Testis (tissue), 3 donors: ENCODE measurements around the gene DPP9. TPM values are rescaled to one million over a fixed set of nuclear protein-coding genes. Genes with fewer than 3 reads are reported as not detected.

Experiments used
- DNase-seq: peaks from one replicate; pipeline ENCODE4 v3.0.0-alpha.2; 2019
- H3K27ac ChIP-seq, 2 donors: fragments of 200-600 bp; sonication (generic); one replicate each; pipeline ENCODE4 v1.5.1; 2019
- H3K27me3 ChIP-seq: fragments of 200-600 bp; sonication (generic); one replicate; pipeline ENCODE4 v1.5.1; 2019
- H3K36me3 ChIP-seq: fragments of 200-600 bp; sonication (generic); one replicate; pipeline ENCODE4 v1.5.1; 2017; ENCODE audit warnings: low read depth; ENCODE audit errors: missing control alignments
- H3K4me1 ChIP-seq: fragments of 200-600 bp; sonication (generic); one replicate; pipeline ENCODE4 v1.5.1; 2019
- H3K4me3 ChIP-seq, 2 donors: fragments of 200-600 bp; sonication (generic); one replicate each; pipeline ENCODE4 v1.5.1; 2017 to 2019
- H3K9me3 ChIP-seq: fragments of 200-600 bp; sonication (generic); one replicate; pipeline ENCODE4 v1.5.1; 2017
- CTCF ChIP-seq, 3 experiments: fragments of 450-650 bp in 2 of 3; fragments of 200-600 bp in 1 of 3; sonication (generic) in 1 of 3; IDR thresholded peaks; one replicate each; pipeline ENCODE4 v1.5.1; 2016 to 2019; ENCODE audit warnings: antibody characterized with exemption in 3 of 3, mild to moderate bottlenecking in 2 of 3, moderate library complexity in 1 of 3
- POLR2A ChIP-seq: fragments of 450-650 bp; IDR thresholded peaks from one replicate; pipeline ENCODE4 v1.6.1; 2017; ENCODE audit warnings: antibody characterized with exemption, mild to moderate bottlenecking, moderate library complexity
- WGBS, 2 donors: methylation state at CpG; one replicate each; pipeline ENCODE4 v1.1.5; 2018; 5-methylcytosine and 5-hydroxymethylcytosine counted together
- intact Hi-C: fragments of 100-400 bp; cut with DNase I; formaldehyde crosslinking; loops from one replicate; pipeline ENCODE4 v1.15.1; 2023; ENCODE audit warnings: low total_unique reads
- polyA plus RNA-seq: library from polyadenylated mRNA; stranded (reverse); fragments of 350-450 nt; fragmentation: Illumina TruSeq; extraction: RNeasy Lipid Tissue Mini Kit (QIAGEN cat#74804); gene quantifications from one replicate; pipeline ENCODE4 v1.2.3, GENCODE V29; 2014; ENCODE audit warnings: low read depth, low replicate concordance; ENCODE audit not compliant: insufficient read depth
- total RNA-seq, 2 donors: library from RNA; depleted of rRNA; stranded (reverse); fragments of >200 nt; gene quantifications; one replicate each; pipeline ENCODE4 v1.2.3, GENCODE V29; 2016

Gene DPP9
- total and polyA plus RNA-seq, 3 donors from 2014 or later = 24.6 to 74.2 (median 65.1) TPM

DNA sequence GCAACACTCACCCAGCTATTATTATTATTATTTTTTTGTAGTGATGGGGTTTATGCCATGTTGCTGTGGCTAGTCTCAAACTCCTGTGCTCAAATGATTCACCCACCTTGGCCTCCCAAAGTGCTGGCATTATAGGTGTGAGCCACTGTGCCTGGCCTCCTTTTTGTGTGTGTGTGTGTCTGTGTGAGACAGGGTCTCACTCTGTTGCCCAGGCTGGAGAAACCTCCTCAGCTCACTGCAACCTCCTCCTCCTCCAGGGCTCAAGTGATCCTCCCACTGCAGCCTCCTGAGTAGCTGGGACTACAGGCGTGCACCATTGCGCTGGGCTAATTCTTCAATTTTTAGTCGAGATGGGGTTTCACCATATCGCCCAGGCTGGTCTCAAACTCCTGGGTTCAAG lies 49.9 kb downstream of the DPP9 start:
- Histone ChIP-seq H3K36me3 (no peaks in the 10 kb centered on the region), H3K27me3 (no peaks in the 10 kb centered on the region), H3K4me3 (no peak overlapping the region), H3K4me1 (peaks cover 8% of the 10 kb centered on the region), H3K27ac (no peak overlapping the region), H3K9me3 (no peaks in the 10 kb centered on the region)
- TF ChIP-seq POLR2A = no peak
- no peak for TF ChIP-seq CTCF (IDR thresholded peaks at IDR 0.05)
- intact Hi-C loops = no loop called here
- DNase-seq = no peak
- WGBS, 2 donors = 93 to 94% methylated on average over 4 of the region's 4 CpGs

- H3K4me1 ChIP-seq = peaks cover 8% of the 10 kb centered on the region
- DNase-seq = no peak
- no peak overlapping the region for H3K4me3 ChIP-seq
- TF ChIP-seq CTCF (IDR thresholded peaks at IDR 0.05) = no peak
- no peak for TF ChIP-seq POLR2A
- no peaks in the 10 kb centered on the region for H3K9me3 ChIP-seq
- no peaks in the 10 kb centered on the region for H3K27me3 ChIP-seq
- WGBS, 2 donors = 51 to 60% methylated on average over 4 of the region's 4 CpGs
- intact Hi-C loops = no loop called here
- H3K36me3 ChIP-seq = no peaks in the 10 kb centered on the region
- H3K27ac ChIP-seq = no peak overlapping the region
Observed at GRCh38 chr19:4673216-4673615, 50.4 kb downstream of the DPP9 start.

GRCh38 chr19:4671185-4671851 lies 52.3 kb downstream of the DPP9 start:
- DNase-seq = no peak
- TF ChIP-seq CTCF (IDR thresholded peaks at IDR 0.05) = no peak
- TF ChIP-seq POLR2A = no peak
- WGBS, 2 donors = 40 to 47% methylated on average over 10 of the region's 10 CpGs
- Histone ChIP-seq H3K27ac (peak overlapping the region in 1 of 2 donors; percentile 15), H3K4me1 (peaks cover 8% of the 10 kb centered on the region), H3K4me3 (no peak overlapping the region), H3K9me3 (no peaks in the 10 kb centered on the region), H3K36me3 (no peaks in the 10 kb centered on the region), H3K27me3 (no peaks in the 10 kb centered on the region)
- intact Hi-C loops = no loop called here

DNA sequence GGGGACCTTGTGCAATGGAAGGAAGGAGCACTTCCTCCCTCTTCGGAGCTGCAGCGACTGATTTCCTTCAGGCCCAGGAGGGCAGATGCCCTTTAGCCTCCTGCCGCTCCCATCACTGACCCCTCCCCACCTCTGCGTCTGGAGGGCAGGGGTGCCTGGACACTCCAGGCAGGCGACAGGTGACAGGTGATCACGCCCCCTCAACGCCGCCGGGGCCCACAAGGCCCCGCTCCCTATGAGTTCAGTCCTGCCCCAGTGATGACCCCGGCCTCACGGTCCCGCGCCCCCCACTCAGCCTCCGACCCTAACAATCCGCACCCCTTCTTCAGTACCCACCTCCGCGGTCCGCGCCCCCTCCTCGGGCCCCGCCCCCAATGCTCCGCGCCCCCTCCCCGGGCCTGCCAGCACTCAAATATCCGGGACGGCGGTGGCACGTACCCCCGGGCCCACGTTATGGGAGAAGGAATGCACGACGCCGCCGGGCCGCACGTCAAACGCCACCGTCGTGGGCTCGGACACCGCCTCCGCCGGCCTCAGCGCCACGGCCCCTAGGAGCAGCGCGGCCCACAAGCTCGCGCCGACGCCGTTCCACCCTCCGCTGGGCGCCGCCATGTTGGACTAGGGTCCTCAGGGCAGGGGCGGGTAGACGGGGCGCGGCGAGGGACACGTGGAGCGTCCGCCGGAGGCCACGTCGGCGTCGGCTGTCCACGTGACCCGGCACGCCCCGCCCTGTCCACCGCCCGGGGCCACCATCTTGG lies 53.7 kb downstream of the DPP9 start, which contains the start of gene MYDGF:
TSS of gene MYDGF (minus strand) at position 620 of the 758 bp plus-strand sequence. CDS start at position 612, 8 bp downstream.
- Histone ChIP-seq H3K4me1 (peaks cover 8% of the 10 kb centered on the region), H3K4me3 (peak within 1 kb of the TSS; percentile 86 to 90), H3K27me3 (no peaks in the 10 kb centered on the region), H3K9me3 (no peaks in the 10 kb centered on the region), H3K27ac (peak within 1 kb of the TSS; percentile 71 to 79), H3K36me3 (no peaks in the 10 kb centered on the region)
- peak; percentile 95 for DNase-seq
- intact Hi-C loops = no loop called here
- peak in 1 of 3 experiments; percentile 13 for TF ChIP-seq CTCF (IDR thresholded peaks at IDR 0.05)
- TF ChIP-seq POLR2A = no peak
- WGBS, 2 donors = 1% methylated on average over 18 to 66 of the region's 75 CpGs
